AG09309 (cell line): ENCODE results near the gene CD7.
"Not testable (repeated sequence)": the region's sequence is repeated elsewhere in the genome, so short reads cannot be mapped to it uniquely, and the experiment has no call there.

ENCODE experiments used
- DNase-seq: peaks from one replicate; pipeline ENCODE4 v3.0.0-alpha.2; 2010; ENCODE audit warnings: low read depth
- H3K4me3 ChIP-seq: 2 replicates; pipeline ENCODE4 v1.5.1; 2011; ENCODE audit warnings: mild to moderate bottlenecking, low read depth, low read length, moderate library complexity; ENCODE audit not compliant: control insufficient read depth
- CTCF ChIP-seq: IDR thresholded peaks from 2 replicates; pipeline ENCODE4 v1.5.1; 2011; ENCODE audit warnings: mild to moderate bottlenecking, low read depth, low read length, inconsistent platforms; ENCODE audit not compliant: insufficient read depth, control insufficient read depth; ENCODE audit errors: missing control alignments

The CD7 gene

GRCh38 chr17:82317394-82318168, at the start of gene CD7:
Gene CD7, minus strand, starts transcription at chr17:82317608. Its CDS starts 113 bp downstream, at chr17:82317495.
- DNase-seq, result no peak
- no peak for TF ChIP-seq CTCF
- H3K4me3 ChIP-seq, result no peak within 1 kb of the TSS

GRCh38 chr17:82366749-82367148, 49.3 kb upstream of the CD7 start:
- no peak for TF ChIP-seq CTCF
- no peak for DNase-seq
- H3K4me3 ChIP-seq, result no peak overlapping the region

GRCh38 chr17:82365606-82366295, 48.3 kb upstream of the CD7 start:
- DNase-seq, result no peak
- TF ChIP-seq CTCF, result no peak
- no peak overlapping the region for H3K4me3 ChIP-seq

- no peak for DNase-seq
- no peak for TF ChIP-seq CTCF
- no peak overlapping the region for H3K4me3 ChIP-seq
These were observed 44.7 kb upstream of the CD7 start for GRCh38 chr17:82361885-82362633.

- H3K4me3 ChIP-seq, DNase-seq: not testable (repeated sequence)
These were observed 42.2 kb upstream of the CD7 start for GRCh38 chr17:82359451-82360074.

GRCh38 chr17:82358465-82359350, 41.3 kb upstream of the CD7 start, which contains the start of gene TEX19:
Gene TEX19, plus strand, starts transcription at chr17:82359247. Its CDS starts 2,904 bp downstream, at chr17:82362151.
- no peak for TF ChIP-seq CTCF
- DNase-seq, result no peak
- no peak within 1 kb of the TSS for H3K4me3 ChIP-seq
